Caco-2 (cell line): Measurements from ENCODE around the gene AAMP. TPM values are rescaled to one million over a fixed set of nuclear protein-coding genes. Genes with fewer than 3 reads are reported as not detected.

Experiments
- BruUV-seq: library from RNA; stranded (reverse); fragments of 400-500 nt; replicated peaks from 2 replicates; lab custom pipeline; 2021; lab: Mats Ljungman, UMichigan
- CTCF ChIA-PET: fragments of 300-600 bp; sonication (Branson Sonifier 250); formaldehyde crosslinking; loops from one replicate; lab custom pipeline; 2022; ENCODE audit warnings: antibody characterized with exemption; lab: Charles Lee
- POLR2A ChIA-PET: fragments of 300-600 bp; sonication (Branson Sonifier 250); formaldehyde crosslinking; loops from one replicate; lab custom pipeline; 2022; ENCODE audit warnings: antibody characterized with exemption; lab: Charles Lee
- DNase-seq, 2 experiments: peaks; one replicate each; pipeline versions ENCODE4 v3.0.0 to v3.0.0-alpha.2; 2020 to 2022
- H3K27me3 ChIP-seq: replicated peaks from 2 replicates; pipeline ENCODE4 v1.6.0; 2011; ENCODE audit warnings: low read length; ENCODE audit not compliant: control insufficient read depth, insufficient read depth
- H3K36me3 ChIP-seq: 2 replicates; pipeline ENCODE4 v1.5.1; 2011; ENCODE audit warnings: low read length; ENCODE audit not compliant: control insufficient read depth, insufficient read depth
- H3K4me1 ChIP-seq: fragments of 250-450 bp; sonication (Bioruptor Pico); 2 replicates; pipeline ENCODE4 v1.5.1; 2020; ENCODE audit warnings: mild to moderate bottlenecking
- H3K4me3 ChIP-seq: 2 replicates; pipeline ENCODE4 v1.5.1; 2011; ENCODE audit warnings: low read depth, mild to moderate bottlenecking, control low read depth, low read length
- H3K9me3 ChIP-seq: fragments of 250-450 bp; sonication (Bioruptor Pico); 2 replicates; pipeline ENCODE4 v1.5.1; 2020; ENCODE audit warnings: mild to moderate bottlenecking, moderate library complexity
- H3K27ac Mint-ChIP-seq: one replicate; pipeline ENCODE4 v1.8.0; 2022; ENCODE audit warnings: mixed read lengths; ENCODE audit not compliant: unreplicated experiment
- H3K27me3 Mint-ChIP-seq: one replicate; pipeline ENCODE4 v1.8.0; 2022; ENCODE audit warnings: mixed read lengths; ENCODE audit not compliant: insufficient read depth, unreplicated experiment
- H3K36me3 Mint-ChIP-seq: one replicate; pipeline ENCODE4 v1.8.0; 2022; ENCODE audit warnings: mild to moderate bottlenecking, mixed read lengths; ENCODE audit not compliant: insufficient read depth, unreplicated experiment
- H3K4me1 Mint-ChIP-seq: one replicate; pipeline ENCODE4 v1.8.0; 2022; ENCODE audit warnings: low read depth, mixed read lengths; ENCODE audit not compliant: unreplicated experiment
- H3K4me3 Mint-ChIP-seq: one replicate; pipeline ENCODE4 v1.8.0; 2022; ENCODE audit warnings: mild to moderate bottlenecking, moderate library complexity, mixed read lengths; ENCODE audit not compliant: unreplicated experiment
- H3K9me3 Mint-ChIP-seq: one replicate; pipeline ENCODE4 v1.8.0; 2022; ENCODE audit warnings: mixed read lengths; ENCODE audit not compliant: unreplicated experiment
- CTCF ChIP-seq, 2 experiments: fragments of 200-600 bp in 1 of 2; IDR thresholded peaks; 1 replicate in 1 of 2; 2 replicates in 1 of 2; pipeline versions ENCODE4 v1.5.1 to v1.8.0; 2011 to 2022; ENCODE audit warnings: antibody characterized with exemption in 1 of 2, control low read depth in 1 of 2, inconsistent platforms in 1 of 2, low read depth in 1 of 2, low read length in 1 of 2, mild to moderate bottlenecking in 1 of 2, moderate library complexity in 1 of 2; ENCODE audit not compliant: insufficient read depth in 1 of 2, severe bottlenecking in 1 of 2, unreplicated experiment in 1 of 2
- intact Hi-C: fragments of 100-400 bp; cut with micrococcal nuclease; formaldehyde crosslinking; loops from one replicate; pipeline ENCODE4 v1.10.0; 2022; ENCODE audit not compliant: unreplicated experiment
- total RNA-seq: library from RNA; stranded (reverse); gene quantifications from 2 replicates; pipeline ENCODE4 v1.2.3, GENCODE V29; 2022

The AAMP gene
- total RNA-seq, 1 experiment from 2014 or later = 125 TPM

GRCh38 chr2:218262631-218263586 lies 7.0 kb downstream of the AAMP start:
- Histone ChIP-seq H3K4me3 (no peak overlapping the region), H3K27me3 (no peaks in the 10 kb centered on the region), H3K36me3 (peaks cover 6% of the 10 kb centered on the region; the same call in 1 of the 2 replicates), H3K9me3 (no peaks in the 10 kb centered on the region), H3K4me1 (peaks cover 20% of the 10 kb centered on the region)
- H3K4me1 Mint-ChIP-seq = peaks cover 5% of the 10 kb centered on the region
- DNase-seq = no peak
- TF ChIP-seq CTCF (IDR thresholded peaks at IDR 0.05; ENCODE audit: insufficient read depth in 1 of 2, low read depth in 1 of 2, low read length in 1 of 2, severe bottlenecking in 1 of 2, unreplicated experiment in 1 of 2) = no peak
- H3K27ac Mint-ChIP-seq = no peak overlapping the region
- H3K4me3 Mint-ChIP-seq = no peak overlapping the region
- CTCF ChIA-PET = no interaction called here
- no TSS peak for BruUV-seq
- POLR2A ChIA-PET = no interaction called here
- peaks cover 58% of the 10 kb centered on the region for H3K36me3 Mint-ChIP-seq
- no peaks in the 10 kb centered on the region for H3K27me3 Mint-ChIP-seq
- H3K9me3 Mint-ChIP-seq = no peaks in the 10 kb centered on the region
- intact Hi-C loops = no loop called here

- Histone ChIP-seq H3K9me3 (no peaks in the 10 kb centered on the region), H3K36me3 (peaks cover 6% of the 10 kb centered on the region; the same call in 1 of the 2 replicates), H3K4me3 (no peak overlapping the region), H3K27me3 (no peaks in the 10 kb centered on the region), H3K4me1 (peaks cover 20% of the 10 kb centered on the region)
- DNase-seq = no peak
- TF ChIP-seq CTCF (IDR thresholded peaks at IDR 0.05; ENCODE audit: insufficient read depth in 1 of 2, low read depth in 1 of 2, low read length in 1 of 2, severe bottlenecking in 1 of 2, unreplicated experiment in 1 of 2) = no peak
- no peaks in the 10 kb centered on the region for H3K27me3 Mint-ChIP-seq
- H3K27ac Mint-ChIP-seq = no peak overlapping the region
- peaks cover 5% of the 10 kb centered on the region for H3K4me1 Mint-ChIP-seq
- no peak overlapping the region for H3K4me3 Mint-ChIP-seq
- H3K9me3 Mint-ChIP-seq = no peaks in the 10 kb centered on the region
- CTCF ChIA-PET = no interaction called here
- POLR2A ChIA-PET = no interaction called here
- H3K36me3 Mint-ChIP-seq = peaks cover 58% of the 10 kb centered on the region
- intact Hi-C loops = no loop called here
- BruUV-seq = no TSS peak
These were observed 7.7 kb downstream of the AAMP start for GRCh38 chr2:218262237-218262600.

GRCh38 chr2:218261423-218262236 lies 8.3 kb downstream of the AAMP start:
- POLR2A ChIA-PET = interaction anchor here (1.2 kb wide), 1 partner anchor 8 kb away, joined by 5 read pairs; the partner anchor contains the start of genes AAMP and PNKD
- no peak overlapping the region for H3K4me3 Mint-ChIP-seq
- peaks cover 5% of the 10 kb centered on the region; the same call in 1 of the 2 replicates for H3K36me3 ChIP-seq
- H3K27me3 ChIP-seq = no peaks in the 10 kb centered on the region
- peaks cover 5% of the 10 kb centered on the region for H3K4me1 Mint-ChIP-seq
- peaks cover 52% of the 10 kb centered on the region for H3K36me3 Mint-ChIP-seq
- BruUV-seq = no TSS peak
- TF ChIP-seq CTCF (IDR thresholded peaks at IDR 0.05; ENCODE audit: insufficient read depth in 1 of 2, low read depth in 1 of 2, low read length in 1 of 2, severe bottlenecking in 1 of 2, unreplicated experiment in 1 of 2) = no peak
- no peaks in the 10 kb centered on the region for H3K9me3 ChIP-seq
- H3K27me3 Mint-ChIP-seq = no peaks in the 10 kb centered on the region
- no peak overlapping the region for H3K4me3 ChIP-seq
- H3K9me3 Mint-ChIP-seq = no peaks in the 10 kb centered on the region
- no peak for DNase-seq
- peaks cover 20% of the 10 kb centered on the region for H3K4me1 ChIP-seq
- CTCF ChIA-PET = no interaction called here
- intact Hi-C loops = no loop called here
- H3K27ac Mint-ChIP-seq = peak overlapping the region; percentile 19
